ENCODE measurements around the gene DNAI1.

DNAI1 gene

DNA sequence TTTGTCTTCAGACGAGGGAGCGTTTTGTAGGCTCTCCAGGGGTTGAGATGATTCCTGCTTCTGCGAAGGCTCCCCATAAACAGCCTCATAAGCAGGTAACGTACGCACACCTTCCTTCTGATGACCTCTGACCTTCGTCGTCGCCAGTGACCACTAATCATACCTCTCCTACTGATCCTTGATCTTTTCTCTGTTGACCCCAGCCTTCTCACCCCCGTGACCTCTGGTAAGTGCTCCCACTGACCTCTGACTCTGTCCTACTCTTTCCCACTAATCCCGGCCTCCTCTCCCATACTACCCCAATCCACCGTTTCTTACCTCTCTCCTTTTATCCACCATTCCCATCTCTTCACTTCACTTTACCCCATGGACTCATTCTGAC lies 345 bp downstream of the DNAI1 start:
- TF ChIP-seq, protein P1, sequence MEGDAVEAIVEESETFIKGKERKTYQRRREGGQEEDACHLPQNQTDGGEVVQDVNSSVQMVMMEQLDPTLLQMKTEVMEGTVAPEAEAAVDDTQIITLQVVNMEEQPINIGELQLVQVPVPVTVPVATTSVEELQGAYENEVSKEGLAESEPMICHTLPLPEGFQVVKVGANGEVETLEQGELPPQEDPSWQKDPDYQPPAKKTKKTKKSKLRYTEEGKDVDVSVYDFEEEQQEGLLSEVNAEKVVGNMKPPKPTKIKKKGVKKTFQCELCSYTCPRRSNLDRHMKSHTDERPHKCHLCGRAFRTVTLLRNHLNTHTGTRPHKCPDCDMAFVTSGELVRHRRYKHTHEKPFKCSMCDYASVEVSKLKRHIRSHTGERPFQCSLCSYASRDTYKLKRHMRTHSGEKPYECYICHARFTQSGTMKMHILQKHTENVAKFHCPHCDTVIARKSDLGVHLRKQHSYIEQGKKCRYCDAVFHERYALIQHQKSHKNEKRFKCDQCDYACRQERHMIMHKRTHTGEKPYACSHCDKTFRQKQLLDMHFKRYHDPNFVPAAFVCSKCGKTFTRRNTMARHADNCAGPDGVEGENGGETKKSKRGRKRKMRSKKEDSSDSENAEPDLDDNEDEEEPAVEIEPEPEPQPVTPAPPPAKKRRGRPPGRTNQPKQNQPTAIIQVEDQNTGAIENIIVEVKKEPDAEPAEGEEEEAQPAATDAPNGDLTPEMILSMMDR (IDR thresholded peaks at IDR 0.05; ENCODE audit: insufficient read depth, low read depth, low read length, missing control alignments): no peak
- H3K4me3 ChIP-seq (ENCODE audit: low read depth, low read length): no peak overlapping the region; the same call in 1 of the 2 replicates
- DNase-seq (ENCODE audit: low read depth): no peak

DNA sequence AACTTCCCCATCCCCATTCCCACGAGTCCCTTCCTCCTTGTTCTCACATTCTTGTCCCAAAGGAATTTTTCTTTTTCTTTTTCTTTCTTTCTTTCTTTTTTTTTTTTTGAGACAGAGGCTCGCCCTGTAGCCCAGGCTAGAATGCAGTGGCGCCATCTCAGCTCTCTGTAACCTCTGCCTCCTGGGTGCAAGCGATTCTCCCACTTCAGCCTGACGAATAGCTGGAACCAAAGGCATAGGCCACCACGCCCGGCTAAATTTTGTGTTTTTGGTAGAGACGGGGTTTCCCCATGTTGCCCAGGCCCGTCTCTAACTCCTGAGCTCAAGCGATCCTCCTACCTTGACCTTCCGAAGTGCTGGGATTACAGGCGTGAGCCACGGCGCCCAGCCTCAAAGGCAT lies 751 bp downstream of the DNAI1 start:
- no peak for DNase-seq (ENCODE audit: low read depth)
- H3K4me3 ChIP-seq (ENCODE audit: low read depth, low read length): no peak overlapping the region
- TF ChIP-seq, protein P1 (IDR thresholded peaks at IDR 0.05; ENCODE audit: insufficient read depth, low read depth, low read length, missing control alignments): no peak

DNA sequence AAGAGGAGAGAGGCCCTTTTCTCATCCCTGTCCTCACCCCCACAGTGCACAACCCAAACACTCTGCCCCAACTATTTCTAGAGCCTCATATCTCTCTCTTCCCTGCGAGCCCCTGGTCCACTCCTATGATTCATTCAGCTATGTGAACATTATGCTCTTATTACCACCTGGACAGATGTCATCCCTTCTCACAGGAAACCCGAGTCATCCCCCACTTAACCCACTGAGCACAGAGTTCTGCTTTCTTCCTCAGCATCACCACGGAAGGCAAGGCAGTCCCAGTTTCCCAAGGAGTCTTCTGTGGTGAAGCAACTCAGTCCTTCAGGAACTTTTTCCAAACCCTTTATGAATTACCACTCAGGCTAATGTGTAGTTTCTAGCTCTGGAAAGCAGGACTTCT lies 1.3 kb downstream of the DNAI1 start:
- TF ChIP-seq, protein P1 (IDR thresholded peaks at IDR 0.05; ENCODE audit: insufficient read depth, low read depth, low read length, missing control alignments): no peak
- DNase-seq (ENCODE audit: low read depth): no peak
- no peak overlapping the region for H3K4me3 ChIP-seq (ENCODE audit: low read depth, low read length)

- TF ChIP-seq, protein P1 (IDR thresholded peaks at IDR 0.05; ENCODE audit: insufficient read depth, low read depth, low read length, missing control alignments): no peak
- no peak overlapping the region for H3K4me3 ChIP-seq (ENCODE audit: low read depth, low read length)
- DNase-seq (ENCODE audit: low read depth): no peak
Measured at GRCh38 chr9:34463098-34463900, 4.7 kb downstream of the DNAI1 start.

DNA sequence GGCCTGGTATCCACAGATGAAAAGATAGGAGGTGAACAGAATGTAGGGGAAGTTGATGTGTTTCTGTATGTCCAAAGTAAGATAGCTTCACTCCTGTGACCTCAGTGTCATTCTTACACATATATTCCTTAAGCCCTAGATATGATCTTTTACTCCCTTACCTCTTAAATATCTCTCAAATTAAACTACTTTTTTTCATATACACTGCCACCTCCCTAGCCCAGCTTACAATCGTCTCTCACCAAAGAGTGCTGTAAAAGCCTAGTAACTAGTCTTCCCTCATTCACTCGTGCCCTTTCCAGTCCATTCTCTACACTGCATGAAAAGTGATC lies 5.3 kb downstream of the DNAI1 start:
- TF ChIP-seq, protein P1 (IDR thresholded peaks at IDR 0.05; ENCODE audit: insufficient read depth, low read depth, low read length, missing control alignments): no peak
- DNase-seq (ENCODE audit: low read depth): no peak
- no peak overlapping the region for H3K4me3 ChIP-seq (ENCODE audit: low read depth, low read length)

DNA sequence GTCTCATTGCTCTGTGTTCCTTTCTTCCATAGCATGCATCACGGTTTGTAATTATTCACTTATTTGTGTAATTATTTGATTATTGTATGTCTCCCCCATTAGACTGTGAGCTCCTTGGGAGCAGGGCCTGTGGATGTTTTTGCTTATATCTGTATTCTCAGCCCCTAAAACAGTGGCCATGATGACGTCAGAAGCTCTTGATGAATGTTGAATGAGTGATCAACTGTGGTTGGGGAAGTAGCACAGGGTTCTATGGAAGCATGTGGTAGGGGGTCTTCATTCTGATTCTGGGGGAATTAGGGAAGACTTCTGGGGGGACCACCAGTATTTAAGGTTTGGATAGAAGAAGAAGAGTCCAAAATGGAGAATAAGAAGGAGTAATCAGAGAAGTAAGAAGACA lies 6.0 kb downstream of the DNAI1 start:
- no peak overlapping the region for H3K4me3 ChIP-seq (ENCODE audit: low read depth, low read length)
- TF ChIP-seq, protein P1 (IDR thresholded peaks at IDR 0.05; ENCODE audit: insufficient read depth, low read depth, low read length, missing control alignments): no peak
- DNase-seq (ENCODE audit: low read depth): no peak

GRCh38 chr9:34465468-34465867 lies 6.9 kb downstream of the DNAI1 start:
- H3K4me3 ChIP-seq (ENCODE audit: low read depth, low read length): no peak overlapping the region
- no peak for DNase-seq (ENCODE audit: low read depth)
- TF ChIP-seq, protein P1 (IDR thresholded peaks at IDR 0.05; ENCODE audit: insufficient read depth, low read depth, low read length, missing control alignments): no peak

Measured in GM12865 (cell line).